ENCODE results near the gene TMEM51.

TMEM51 gene

DNA sequence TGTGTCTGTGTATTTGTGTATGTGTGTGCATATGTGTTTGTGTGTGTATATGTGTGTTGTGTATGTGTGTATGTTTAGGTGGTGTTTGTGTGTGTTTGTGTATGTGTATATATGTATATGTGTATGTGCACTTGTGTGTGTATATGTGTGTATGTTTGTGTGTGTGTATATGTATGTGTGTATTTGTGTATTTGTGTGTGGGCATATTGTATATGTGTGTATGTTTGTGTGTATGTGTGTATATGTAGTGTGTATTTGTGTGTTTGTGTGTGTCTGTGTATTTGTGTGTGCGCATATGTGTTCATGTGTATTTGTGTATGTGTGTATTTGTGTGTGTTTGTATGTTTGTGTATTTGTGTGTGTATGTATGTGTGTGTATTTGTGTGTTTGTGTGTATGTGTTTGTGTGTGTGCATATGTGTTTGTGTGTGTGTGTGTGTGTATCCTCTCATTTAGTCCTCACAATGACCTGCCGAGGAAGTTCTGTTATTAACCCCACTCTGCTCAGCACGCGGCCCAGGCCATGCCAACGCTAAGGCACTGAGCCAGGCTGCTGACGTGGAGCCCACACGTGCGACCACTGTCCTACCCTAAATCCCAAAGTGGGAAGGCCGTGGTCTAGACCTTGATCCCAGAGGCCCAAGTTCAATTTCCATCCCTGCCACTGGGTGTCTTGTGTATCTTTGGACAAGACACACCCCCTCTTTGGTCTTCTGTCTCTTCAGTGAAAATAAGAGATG is 43.2 kb upstream of the TMEM51 start:
- no peak for DNase-seq (ENCODE audit: low read depth)
- TF ChIP-seq, protein P1, sequence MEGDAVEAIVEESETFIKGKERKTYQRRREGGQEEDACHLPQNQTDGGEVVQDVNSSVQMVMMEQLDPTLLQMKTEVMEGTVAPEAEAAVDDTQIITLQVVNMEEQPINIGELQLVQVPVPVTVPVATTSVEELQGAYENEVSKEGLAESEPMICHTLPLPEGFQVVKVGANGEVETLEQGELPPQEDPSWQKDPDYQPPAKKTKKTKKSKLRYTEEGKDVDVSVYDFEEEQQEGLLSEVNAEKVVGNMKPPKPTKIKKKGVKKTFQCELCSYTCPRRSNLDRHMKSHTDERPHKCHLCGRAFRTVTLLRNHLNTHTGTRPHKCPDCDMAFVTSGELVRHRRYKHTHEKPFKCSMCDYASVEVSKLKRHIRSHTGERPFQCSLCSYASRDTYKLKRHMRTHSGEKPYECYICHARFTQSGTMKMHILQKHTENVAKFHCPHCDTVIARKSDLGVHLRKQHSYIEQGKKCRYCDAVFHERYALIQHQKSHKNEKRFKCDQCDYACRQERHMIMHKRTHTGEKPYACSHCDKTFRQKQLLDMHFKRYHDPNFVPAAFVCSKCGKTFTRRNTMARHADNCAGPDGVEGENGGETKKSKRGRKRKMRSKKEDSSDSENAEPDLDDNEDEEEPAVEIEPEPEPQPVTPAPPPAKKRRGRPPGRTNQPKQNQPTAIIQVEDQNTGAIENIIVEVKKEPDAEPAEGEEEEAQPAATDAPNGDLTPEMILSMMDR (conservative IDR thresholded peaks at IDR 0.05; ENCODE audit: low read length) = no peak
- H3K4me3 ChIP-seq (ENCODE audit: low read length) = no peak overlapping the region

DNA sequence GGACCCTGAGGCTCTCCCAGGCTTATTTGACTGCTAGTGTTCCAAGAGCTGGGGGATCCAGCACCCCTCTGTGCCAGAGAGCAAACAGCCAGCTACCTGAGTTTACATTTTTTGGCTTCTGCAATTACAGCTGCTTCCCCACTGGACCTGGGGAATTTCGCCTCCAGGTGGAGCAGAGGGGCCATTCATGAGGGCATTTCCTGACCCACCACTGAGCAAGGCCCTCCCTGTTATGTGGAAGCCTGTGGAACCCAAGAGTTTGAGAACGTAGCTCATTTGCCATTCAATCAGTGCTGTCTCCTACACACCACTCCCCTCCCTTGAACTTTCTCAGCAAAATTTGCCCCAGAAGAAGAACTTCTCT is 42.7 kb upstream of the TMEM51 start:
- DNase-seq (ENCODE audit: low read depth) = no peak
- H3K4me3 ChIP-seq (ENCODE audit: low read length) = no peak overlapping the region
- TF ChIP-seq, protein P1 (conservative IDR thresholded peaks at IDR 0.05; ENCODE audit: low read length) = no peak

DNA sequence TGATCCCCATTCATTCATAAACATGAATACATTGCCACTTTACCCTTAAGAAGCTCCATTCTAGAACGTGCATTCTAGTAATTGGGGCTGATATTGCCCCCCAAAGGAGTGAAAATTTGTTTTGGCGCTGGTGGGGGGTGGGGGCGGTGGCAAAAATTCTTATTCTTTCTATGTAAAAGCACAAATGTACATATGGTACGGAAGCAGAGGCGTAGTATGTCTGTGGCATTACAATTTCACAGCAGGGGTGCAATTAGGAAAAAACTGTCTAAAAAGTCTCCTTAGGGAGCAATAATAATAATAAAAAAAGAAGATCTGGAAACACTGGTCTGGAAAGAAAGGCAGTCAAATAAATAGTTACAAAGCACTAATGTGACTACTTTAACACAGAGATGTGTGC is 40.4 kb upstream of the TMEM51 start:
- TF ChIP-seq, protein P1 (conservative IDR thresholded peaks at IDR 0.05; ENCODE audit: low read length) = no peak
- no peak overlapping the region for H3K4me3 ChIP-seq (ENCODE audit: low read length)
- no peak for DNase-seq (ENCODE audit: low read depth)

DNA sequence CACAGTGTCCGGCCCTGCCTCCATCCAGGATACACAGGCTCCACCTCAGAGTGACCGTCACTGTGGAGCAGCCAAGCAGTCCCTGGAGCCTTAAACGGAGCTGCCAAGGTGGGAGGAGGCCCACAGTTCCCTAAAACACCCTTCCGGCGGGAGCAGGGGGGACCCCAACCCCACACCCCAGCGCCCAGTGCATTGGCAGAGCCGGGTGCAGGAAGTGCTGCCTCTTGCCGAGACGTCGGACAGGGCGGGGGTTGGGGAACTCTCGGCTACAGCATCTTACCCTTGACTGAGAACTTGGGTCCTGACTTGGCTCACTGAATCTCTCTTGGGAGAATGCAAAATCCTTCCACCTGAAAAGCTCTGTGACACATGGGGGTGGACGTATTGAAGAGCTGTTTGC is 38.7 kb upstream of the TMEM51 start:
- DNase-seq (ENCODE audit: low read depth) = no peak
- H3K4me3 ChIP-seq (ENCODE audit: low read length) = no peak overlapping the region
- TF ChIP-seq, protein P1 (conservative IDR thresholded peaks at IDR 0.05; ENCODE audit: low read length) = no peak

DNA sequence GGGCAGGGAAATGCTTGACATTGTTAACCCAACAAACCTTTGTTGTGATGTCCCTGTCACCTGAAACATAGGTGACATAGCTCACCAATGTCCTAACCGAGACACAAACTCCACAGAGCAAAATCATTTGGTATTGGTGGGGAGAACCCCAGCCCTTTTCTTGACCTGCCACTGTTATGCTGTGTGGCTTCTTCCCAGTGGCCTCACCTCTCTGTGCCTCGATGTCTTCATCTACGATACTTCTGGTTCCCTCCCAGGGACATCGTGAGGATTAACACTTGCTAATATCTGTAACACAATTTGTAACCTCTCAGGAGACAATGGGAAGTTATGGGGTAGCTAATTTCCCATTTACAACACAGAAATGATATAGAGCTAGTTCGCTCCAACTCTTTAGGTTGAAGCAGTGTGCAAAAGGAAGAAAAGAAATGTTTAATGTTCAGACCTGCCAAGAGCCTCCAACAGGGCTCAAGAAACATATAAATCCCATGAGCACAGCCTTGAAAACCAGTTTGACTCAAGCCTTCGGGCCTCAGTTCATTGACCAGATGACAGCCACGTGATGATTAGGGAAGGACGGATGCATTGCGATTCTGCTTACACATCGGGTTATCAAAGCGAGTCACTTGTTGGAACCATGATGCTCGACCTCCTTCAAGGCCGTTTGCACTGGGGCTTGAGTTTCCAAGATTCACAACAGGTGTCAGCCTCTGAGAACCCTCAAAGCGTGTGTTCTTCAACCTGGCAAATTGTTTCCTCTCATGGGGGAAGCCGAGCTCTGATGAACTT is 37.8 kb upstream of the TMEM51 start:
- TF ChIP-seq, protein P1 (conservative IDR thresholded peaks at IDR 0.05; ENCODE audit: low read length) = no peak
- H3K4me3 ChIP-seq (ENCODE audit: low read length) = no peak overlapping the region
- no peak for DNase-seq (ENCODE audit: low read depth)

DNA sequence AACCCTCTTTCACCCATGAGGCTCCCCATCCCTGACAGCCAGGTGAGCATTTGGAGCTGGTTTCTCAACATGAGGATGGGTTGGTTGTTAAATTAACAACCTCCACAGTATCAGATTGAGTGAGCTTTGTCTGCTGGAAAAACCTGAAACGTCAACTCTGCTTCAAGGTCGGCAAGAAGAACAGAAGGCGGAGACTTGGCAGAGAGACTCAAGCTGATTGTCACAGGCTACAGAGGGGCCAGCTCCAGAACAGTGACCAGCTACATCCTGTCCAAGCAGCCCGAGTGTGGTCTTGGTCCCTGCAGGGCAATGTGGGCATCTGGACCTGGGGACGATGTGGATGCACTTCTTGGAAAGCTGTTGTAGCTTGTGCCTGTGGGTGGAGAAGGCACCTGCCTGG is 36.6 kb upstream of the TMEM51 start:
- DNase-seq (ENCODE audit: low read depth) = no peak
- TF ChIP-seq, protein P1 (conservative IDR thresholded peaks at IDR 0.05; ENCODE audit: low read length) = no peak
- no peak overlapping the region for H3K4me3 ChIP-seq (ENCODE audit: low read length)
